Measurements from ENCODE around the gene CD63. TPM values are rescaled to one million over a fixed set of nuclear protein-coding genes. Genes with fewer than 3 reads are reported as not detected.

The CD63 gene
- total RNA-seq, 1 experiment from 2014 or later, result 880 TPM

DNA sequence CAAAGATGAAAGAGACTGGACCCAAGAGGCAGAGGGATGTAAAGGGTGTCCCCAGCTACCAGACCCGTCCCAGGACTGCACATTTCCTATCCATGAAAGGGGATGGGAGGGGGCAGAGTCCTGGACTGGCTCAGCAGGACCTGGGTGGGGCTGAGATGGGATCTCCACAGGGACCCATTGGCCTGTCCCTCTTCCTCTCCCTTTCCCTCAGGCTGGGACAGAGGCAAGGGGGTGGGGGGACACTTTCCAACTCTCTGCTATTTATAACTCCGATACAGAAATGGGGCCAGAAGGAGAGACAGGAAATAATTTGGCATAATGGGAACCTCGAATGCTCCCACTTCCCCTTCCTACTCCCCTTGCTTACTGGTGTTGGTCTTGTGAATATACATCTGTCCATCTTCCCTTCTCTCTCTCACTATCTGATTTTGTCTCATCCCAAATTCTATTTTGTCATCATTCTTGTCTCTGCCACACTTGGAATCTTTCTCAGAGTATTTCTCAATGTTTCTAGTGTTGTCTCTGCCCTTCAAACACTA lies 20.0 kb downstream of the CD63 start:
- Mint-ChIP-seq H3K27me3 (ENCODE audit: unreplicated experiment) (peaks cover 78% of the 10 kb centered on the region), H3K27ac (ENCODE audit: unreplicated experiment) (no peak overlapping the region), H3K4me3 (ENCODE audit: low read depth, unreplicated experiment) (peak overlapping the region; percentile 74), H3K36me3 (ENCODE audit: insufficient read depth, unreplicated experiment) (peaks cover 6% of the 10 kb centered on the region), H3K9me3 (ENCODE audit: low read depth, unreplicated experiment) (no peaks in the 10 kb centered on the region), H3K4me1 (ENCODE audit: low read depth, unreplicated experiment) (peaks cover 28% of the 10 kb centered on the region)
- no TSS peak for BruUV-seq (replicated peaks)
- intact Hi-C loops (cut with micrococcal nuclease; ENCODE audit: unreplicated experiment), result no loop called here
- DNase-seq, result no peak
- TF ChIP-seq, protein P1, sequence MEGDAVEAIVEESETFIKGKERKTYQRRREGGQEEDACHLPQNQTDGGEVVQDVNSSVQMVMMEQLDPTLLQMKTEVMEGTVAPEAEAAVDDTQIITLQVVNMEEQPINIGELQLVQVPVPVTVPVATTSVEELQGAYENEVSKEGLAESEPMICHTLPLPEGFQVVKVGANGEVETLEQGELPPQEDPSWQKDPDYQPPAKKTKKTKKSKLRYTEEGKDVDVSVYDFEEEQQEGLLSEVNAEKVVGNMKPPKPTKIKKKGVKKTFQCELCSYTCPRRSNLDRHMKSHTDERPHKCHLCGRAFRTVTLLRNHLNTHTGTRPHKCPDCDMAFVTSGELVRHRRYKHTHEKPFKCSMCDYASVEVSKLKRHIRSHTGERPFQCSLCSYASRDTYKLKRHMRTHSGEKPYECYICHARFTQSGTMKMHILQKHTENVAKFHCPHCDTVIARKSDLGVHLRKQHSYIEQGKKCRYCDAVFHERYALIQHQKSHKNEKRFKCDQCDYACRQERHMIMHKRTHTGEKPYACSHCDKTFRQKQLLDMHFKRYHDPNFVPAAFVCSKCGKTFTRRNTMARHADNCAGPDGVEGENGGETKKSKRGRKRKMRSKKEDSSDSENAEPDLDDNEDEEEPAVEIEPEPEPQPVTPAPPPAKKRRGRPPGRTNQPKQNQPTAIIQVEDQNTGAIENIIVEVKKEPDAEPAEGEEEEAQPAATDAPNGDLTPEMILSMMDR (IDR thresholded peaks at IDR 0.05; ENCODE audit: unreplicated experiment), result no peak
- CTCF ChIA-PET, result no interaction called here

DNA sequence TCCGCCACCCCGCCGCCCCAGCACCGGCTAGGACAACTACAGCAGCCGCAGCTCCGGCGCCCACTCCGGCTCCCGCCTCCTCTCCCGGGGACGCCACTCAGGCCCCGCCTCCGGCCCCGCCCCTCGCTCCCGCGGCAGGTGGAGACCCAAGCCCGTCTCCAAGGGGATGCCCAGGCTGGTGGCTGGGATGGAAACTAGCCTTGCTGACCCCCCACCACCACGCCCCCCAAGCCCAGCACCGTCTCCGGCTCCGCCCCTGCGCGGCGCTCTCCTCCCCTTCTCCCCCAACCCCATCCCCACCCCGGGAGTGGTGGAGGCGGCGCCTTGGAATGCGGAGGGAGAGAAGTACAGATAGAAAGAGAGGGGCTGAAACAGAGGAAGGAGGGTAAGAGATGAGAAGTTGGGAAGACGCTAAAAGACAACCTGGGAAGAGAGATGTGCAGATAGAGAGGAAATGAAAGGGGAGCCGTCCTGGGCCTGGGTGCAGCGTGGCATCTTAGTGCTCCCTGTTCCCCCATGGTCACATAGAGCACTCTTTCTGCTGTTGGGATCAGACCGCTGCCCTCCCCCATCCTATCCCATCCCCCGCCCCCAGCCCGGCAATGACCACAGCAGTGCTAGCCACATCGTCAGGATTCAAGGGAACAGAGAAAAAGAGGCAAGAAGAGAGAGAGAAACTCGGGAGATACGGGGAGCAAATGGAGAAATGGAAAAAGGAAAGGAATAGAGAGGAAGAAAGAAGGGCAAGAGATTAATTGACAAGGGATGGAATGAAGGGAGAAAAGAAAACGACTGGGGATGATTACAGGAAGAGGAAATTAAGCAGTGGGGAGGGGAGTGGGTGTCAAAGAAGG lies 20.7 kb downstream of the CD63 start, which contains the start of gene ITGA7:
TSS of gene ITGA7 (minus strand) at position 64 of the 854 bp plus-strand sequence. CDS start 222 bp downstream, outside the sequence.
- Mint-ChIP-seq H3K27me3 (ENCODE audit: unreplicated experiment) (peaks cover 78% of the 10 kb centered on the region), H3K36me3 (ENCODE audit: insufficient read depth, unreplicated experiment) (peaks cover 6% of the 10 kb centered on the region), H3K27ac (ENCODE audit: unreplicated experiment) (no peak within 1 kb of the TSS), H3K4me3 (ENCODE audit: low read depth, unreplicated experiment) (peak within 1 kb of the TSS; percentile 74), H3K9me3 (ENCODE audit: low read depth, unreplicated experiment) (no peaks in the 10 kb centered on the region), H3K4me1 (ENCODE audit: low read depth, unreplicated experiment) (peaks cover 28% of the 10 kb centered on the region)
- no TSS peak for BruUV-seq (replicated peaks)
- TF ChIP-seq, protein P1 (IDR thresholded peaks at IDR 0.05; ENCODE audit: unreplicated experiment), result no peak
- peak; percentile 79 for DNase-seq
- CTCF ChIA-PET, result interaction anchor here (1.0 to 2.6 kb wide), 3 partner anchors 9 to 26 kb away, joined by 3 to 14 read pairs (median 3); partner anchors contain the start of gene RDH5
- intact Hi-C loops (cut with micrococcal nuclease; ENCODE audit: unreplicated experiment), result no loop called here

DNA sequence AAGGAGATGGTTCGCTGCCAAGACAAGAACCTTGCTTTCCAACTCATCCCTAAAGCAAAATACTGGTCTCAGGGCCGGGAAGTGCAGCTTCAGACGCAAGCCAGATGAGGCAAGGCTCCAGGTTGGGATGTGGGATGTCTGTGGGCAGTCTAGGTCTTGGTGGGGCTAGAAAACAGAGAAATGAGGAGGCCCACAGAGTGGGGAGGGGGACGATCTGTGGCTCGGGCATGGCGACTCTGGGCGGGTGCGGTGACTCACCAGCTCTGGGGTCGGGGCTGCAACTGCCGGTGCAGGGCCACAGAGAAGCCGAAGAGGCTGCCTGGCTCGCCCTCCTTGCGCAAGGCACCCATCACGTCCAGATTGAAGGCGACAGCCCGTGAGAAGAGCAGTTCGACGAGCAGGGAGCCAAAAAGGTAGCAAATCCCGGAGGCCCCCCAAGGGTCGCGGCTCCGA lies 21.6 kb downstream of the CD63 start:
- DNase-seq, result peak; percentile 36
- peaks cover 28% of the 10 kb centered on the region for H3K4me1 Mint-ChIP-seq (ENCODE audit: low read depth, unreplicated experiment)
- peaks cover 73% of the 10 kb centered on the region for H3K27me3 Mint-ChIP-seq (ENCODE audit: unreplicated experiment)
- no peaks in the 10 kb centered on the region for H3K9me3 Mint-ChIP-seq (ENCODE audit: low read depth, unreplicated experiment)
- peaks cover 6% of the 10 kb centered on the region for H3K36me3 Mint-ChIP-seq (ENCODE audit: insufficient read depth, unreplicated experiment)
- no peak overlapping the region for H3K27ac Mint-ChIP-seq (ENCODE audit: unreplicated experiment)
- intact Hi-C loops (cut with micrococcal nuclease; ENCODE audit: unreplicated experiment), result no loop called here
- TF ChIP-seq, protein P1 (IDR thresholded peaks at IDR 0.05; ENCODE audit: unreplicated experiment), result no peak
- BruUV-seq (replicated peaks), result no TSS peak
- peak overlapping the region; percentile 74 for H3K4me3 Mint-ChIP-seq (ENCODE audit: low read depth, unreplicated experiment)
- CTCF ChIA-PET, result interaction anchor here (1.0 to 2.6 kb wide), 3 partner anchors 10 to 26 kb away, joined by 3 to 14 read pairs (median 3); partner anchors contain the start of gene RDH5

DNA sequence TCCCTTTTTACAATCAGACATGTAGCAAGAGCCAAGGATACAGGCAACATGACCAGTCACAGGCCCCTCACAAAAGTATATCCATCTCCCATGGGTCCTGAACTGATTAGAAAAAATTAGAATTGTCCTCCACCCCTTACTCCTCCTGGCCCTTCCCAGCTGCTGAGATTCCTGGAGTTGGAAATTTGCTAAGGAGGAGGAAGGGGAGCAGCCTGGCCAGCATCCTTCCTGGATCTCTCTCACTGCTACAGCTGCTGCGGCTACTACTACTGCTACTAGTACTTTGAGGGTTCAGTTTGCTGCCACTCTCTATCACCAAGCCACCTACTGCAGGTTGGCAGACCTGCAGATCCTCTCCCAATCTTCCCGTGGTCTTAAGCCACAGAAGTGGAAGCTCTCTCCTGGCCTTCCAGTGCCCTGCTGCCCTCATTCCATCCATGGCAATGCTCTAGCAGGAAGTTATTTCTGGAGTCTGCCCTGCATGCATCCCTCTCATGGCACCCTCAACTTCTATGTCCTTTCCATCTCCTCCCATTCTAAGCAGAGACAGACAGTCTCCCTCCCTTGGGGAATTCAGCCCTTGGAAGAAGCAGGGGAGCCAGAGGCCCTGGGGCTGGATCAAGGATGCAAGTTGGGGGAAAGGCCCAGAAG lies 22.1 kb downstream of the CD63 start:
- Mint-ChIP-seq H3K27me3 (ENCODE audit: unreplicated experiment) (peaks cover 67% of the 10 kb centered on the region), H3K9me3 (ENCODE audit: low read depth, unreplicated experiment) (no peaks in the 10 kb centered on the region), H3K4me3 (ENCODE audit: low read depth, unreplicated experiment) (peak overlapping the region; percentile 74), H3K27ac (ENCODE audit: unreplicated experiment) (no peak overlapping the region), H3K36me3 (ENCODE audit: insufficient read depth, unreplicated experiment) (peaks cover 6% of the 10 kb centered on the region), H3K4me1 (ENCODE audit: low read depth, unreplicated experiment) (peaks cover 28% of the 10 kb centered on the region)
- no TSS peak for BruUV-seq (replicated peaks)
- no peak for DNase-seq
- CTCF ChIA-PET, result interaction anchor here (0.6 to 2.6 kb wide), 6 partner anchors 9 to 25 kb away, joined by 3 to 14 read pairs (median 4); partner anchors contain the start of genes BLOC1S1 and RDH5
- TF ChIP-seq, protein P1 (IDR thresholded peaks at IDR 0.05; ENCODE audit: unreplicated experiment), result no peak
- intact Hi-C loops (cut with micrococcal nuclease; ENCODE audit: unreplicated experiment), result no loop called here
